Renal cortex interstitium (tissue), 11 donors: Measurements from ENCODE around the gene TMEM178B. TPM values are rescaled to one million over a fixed set of nuclear protein-coding genes. Genes with fewer than 3 reads are reported as not detected.
A peak's percentile ranks its signal among the peaks of the same experiment; 100 is the strongest.

Experiments used
- DNase-seq, 11 donors: peaks; one replicate each; pipeline ENCODE4 v3.0.0-alpha.2; 2013; ENCODE audit warnings: low read depth in 9 of 11, low spot score in 4 of 11; ENCODE audit errors: extremely low read depth in 1 of 11
- polyA plus RNA-seq, 3 donors: library from polyadenylated mRNA; unstranded; fragments of 120-200 nt; gene quantifications; one replicate each; pipeline ENCODE4 v1.2.1, GENCODE V29; 2013; ENCODE audit not compliant: insufficient read length in 3 of 3

Gene TMEM178B
- polyA plus RNA-seq, 3 donors: 0.27 to 0.39 (median 0.36) TPM

DNA sequence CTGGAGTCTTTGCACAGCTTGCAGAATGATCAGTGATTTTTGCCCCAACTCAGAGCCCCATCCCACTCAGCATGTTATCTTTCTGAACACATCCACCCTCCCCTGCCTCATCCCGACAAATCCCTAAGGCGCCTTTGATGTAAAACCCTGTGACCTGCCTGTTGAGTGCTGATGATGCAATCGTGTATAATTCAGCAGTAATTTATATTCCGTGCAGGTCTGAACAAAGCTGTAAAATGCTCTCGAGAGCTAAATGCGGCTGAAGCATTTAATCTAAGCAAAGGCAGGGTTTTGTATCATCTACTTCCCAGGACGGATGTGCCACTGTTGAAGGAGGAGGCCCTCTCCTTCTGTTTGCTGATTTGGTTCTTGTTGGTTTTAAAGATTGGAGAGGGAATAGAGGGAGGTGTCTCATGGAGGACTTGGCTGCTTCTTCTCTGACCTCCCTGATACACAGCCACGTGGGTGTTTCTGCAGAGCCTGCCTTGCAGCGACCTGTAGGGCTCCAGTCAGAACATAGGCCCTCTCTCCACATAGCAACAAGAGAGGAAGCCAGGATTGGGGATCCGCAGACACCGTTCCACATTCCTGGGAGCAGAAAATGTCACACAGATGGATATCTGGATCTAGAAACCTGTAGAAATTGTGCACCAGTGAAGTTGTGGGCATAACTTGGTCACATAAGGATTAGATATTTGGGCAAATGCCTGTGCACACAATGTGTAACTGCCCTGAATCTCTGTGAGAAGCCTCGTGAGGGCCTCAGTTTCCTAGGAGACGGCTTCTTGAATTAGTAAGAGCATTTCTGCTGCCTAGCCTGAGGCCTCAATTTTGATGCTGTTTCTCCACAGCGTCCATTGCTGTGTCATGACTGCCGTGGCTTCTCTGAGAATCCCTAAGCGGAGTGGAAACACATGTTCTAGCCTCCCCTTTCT lies 387.2 kb downstream of the TMEM178B start:
- DNase-seq: no peak

DNA sequence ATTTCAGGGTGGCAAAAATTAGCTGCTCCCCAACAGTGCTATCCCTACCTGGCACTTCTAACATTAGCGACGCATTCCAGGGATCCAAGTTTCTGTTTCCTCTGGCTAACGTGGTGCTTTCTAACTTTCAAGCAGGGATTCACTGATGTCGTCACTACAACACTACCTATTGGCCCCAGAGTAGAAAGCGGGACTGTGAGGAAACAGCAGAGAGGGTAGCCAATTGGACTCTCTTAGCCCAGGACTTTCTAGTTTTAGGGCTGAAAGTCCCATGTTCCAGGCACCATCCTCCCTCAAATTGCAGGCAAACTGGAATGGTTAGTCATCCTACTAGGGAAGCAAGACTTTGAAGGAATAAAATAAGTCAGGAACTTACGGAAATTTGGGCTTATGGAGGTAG lies 388.1 kb downstream of the TMEM178B start:
- no peak for DNase-seq

DNA sequence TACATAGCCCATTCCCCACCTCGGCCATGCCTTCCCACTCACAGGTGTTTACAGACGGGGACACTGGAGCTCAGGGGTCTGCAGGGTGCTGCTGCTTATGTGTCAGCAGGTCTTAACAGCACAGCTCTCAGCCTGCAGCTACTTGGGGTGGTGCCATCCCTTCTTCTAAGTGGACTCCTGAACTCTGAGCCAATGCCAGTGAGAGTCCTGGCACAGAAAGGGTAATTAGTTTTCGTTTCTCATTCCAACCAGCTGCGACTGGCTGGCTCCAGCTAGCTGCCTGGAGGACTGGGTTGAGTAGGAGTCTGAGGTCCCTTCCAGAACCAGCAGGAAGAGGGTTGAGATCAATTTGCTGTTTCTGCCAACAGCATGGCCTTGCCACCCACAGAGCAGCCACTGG lies 389.1 kb downstream of the TMEM178B start:
- DNase-seq: no peak

DNA sequence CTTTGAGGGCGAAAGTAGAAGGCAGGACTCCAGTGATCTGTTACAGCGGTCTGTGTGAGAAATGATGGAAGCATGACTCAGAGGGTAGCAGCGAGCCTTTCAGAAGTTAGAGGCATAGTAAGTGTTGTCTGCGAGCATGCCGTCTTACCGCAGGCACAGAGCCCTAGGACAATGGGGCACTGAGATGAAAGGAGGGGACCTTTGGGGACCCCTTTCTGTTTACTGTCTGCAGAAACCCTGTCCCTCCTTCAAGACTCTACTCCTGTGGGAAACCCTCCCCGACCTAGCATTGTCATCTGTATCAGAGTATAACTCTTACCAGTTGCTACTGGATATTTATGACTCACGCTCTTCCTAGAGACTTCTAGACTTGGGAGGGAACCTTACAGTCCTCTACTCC lies 390.1 kb downstream of the TMEM178B start:
- DNase-seq: no peak

DNA sequence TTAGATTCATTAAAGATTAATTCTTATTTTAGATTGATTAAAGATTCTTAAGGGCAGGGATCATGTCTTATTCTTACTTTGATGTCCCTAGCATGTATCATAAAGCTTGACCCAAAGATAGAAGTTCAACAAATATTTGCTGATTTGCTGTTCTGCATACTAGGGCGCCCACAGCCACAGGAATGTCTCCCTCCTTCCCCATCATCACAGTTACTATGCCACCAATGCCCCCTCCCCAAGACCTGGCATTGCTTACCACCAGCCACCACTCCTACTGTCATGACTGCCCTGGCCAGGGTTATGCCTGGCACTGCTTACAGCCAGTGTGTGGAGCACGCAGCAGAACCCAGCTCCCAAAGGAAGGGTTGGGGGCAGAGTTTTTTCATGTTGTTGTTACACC lies 390.7 kb downstream of the TMEM178B start:
- no peak for DNase-seq

DNA sequence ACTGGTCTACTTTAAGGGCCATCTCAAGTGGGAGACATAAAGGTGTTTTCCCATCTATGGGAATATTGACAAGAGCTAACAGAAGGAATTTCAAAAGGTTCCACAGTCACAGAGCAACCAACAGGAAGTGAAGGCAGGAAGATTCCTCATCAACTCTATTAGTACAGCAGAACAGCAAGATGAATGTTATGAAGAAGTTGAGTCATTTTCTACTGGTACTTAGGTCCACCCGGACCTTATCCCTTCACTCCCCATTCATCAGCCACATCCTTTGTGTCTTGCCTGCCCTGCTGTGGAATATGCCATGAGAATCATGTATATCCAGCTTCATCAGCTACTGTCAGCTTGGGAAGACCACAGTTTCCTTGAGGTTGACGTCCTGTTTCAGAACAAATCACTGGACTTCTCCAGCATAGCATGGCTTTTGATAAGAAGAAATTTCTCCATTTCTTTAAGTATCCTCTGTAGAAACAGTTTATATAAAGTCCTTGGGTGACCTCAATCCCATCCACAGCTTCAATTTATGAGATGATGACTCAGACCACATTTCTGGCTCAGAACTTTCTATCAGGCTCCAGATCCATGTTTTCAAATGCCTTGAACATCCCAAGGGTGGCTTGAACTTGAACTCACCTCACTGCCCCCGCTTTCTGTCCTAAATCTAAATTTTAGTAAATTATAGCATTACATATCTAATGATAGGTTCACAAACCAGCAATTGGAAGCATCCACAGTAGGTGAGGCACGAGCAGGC lies 392.5 kb downstream of the TMEM178B start:
- DNase-seq: no peak

DNA sequence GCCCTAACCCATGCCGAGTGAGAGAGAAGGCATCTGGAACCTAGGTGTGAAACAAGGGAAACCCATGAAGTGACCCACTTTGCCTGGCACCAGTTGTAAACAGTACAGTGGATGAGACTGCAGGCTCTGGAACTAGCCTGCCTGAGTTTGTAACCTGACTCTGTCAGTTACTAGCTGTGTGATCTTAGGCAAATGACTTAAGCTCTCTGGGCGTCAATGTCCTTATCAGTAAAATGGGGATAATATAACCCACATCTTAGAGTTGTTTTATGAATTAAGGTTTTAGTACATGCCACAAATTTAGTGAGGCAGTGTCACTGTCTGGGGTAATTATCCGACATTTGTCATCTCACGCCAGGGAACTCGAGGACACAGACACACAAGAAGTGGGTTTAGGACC lies 394.5 kb downstream of the TMEM178B start:
- DNase-seq: no peak

DNA sequence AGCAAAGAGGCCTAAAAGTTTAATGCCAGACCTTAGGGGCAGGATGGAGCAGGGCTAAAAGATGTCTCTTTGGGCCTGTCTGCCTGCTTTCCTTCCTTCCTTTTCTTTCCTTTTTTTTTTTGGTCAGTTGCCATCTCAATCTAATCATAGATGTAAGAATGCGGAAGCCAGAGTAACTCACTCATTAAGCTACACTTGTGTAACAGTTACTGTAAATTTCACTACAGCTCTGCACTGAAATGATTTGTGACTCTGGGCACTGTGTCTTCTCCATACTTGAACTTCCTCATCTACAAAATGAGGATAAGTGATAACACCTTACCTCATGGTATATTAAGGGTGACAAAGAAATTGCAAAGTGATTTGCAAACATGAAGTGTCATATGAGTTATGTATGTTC lies 401.8 kb downstream of the TMEM178B start:
- DNase-seq: no peak

DNA sequence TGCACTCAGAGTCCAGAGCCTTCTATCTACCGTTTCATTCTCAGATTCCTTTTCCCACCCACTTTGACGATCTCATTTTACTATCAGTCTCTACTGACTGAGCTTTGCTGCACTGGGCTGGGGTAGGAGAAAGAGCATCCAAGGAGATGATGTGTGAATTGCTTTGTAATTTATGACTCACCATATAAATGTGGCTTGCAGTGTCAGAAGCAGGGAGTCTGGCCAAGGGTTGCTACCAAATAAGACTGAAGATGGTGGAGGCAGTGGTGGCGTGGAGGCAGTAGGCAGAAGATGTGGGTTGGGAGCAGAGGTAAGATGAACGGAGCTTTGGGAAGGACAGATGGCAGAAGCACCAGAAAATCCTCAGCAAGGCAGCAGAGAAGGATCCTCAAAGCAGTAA lies 404.0 kb downstream of the TMEM178B start:
- no peak for DNase-seq

DNA sequence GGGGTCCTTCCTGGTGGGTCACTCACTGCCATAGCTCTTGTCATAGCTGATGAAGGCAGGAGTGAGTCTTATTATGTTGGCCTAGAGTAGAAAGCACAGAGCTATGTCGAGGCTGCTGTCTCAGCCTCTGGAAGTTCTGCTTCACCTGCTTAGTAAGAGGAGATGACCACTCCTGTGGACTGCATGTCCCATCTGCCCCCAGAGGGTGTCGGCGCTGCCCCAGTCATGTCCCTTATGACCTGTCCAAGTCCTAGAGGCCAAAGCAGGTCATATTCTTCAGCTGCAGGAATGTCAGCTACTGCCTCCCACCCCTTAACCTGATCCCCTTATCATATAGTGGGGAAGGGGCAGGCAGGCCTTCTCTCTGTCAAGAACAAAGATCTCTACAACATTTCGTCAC lies 405.0 kb downstream of the TMEM178B start:
- DNase-seq: no peak

DNA sequence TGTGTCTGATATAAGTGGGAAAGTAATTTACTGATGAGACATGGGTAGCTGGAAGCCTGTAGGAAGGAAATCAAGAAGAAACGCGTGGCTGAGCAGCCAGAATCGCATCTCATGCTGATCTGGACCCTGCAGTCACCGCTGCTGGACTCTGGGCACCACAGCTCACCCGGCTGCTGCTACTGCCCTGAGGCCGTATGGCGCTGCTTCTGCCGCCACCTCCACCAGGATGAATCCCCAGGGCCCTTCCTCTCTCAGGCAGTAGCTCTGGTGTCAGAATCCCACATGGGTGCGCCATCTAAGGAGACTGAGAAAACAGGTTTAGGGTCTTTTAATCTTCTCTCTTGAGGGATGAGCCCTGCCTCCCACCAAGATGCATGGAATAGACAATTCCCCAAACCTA lies 407.1 kb downstream of the TMEM178B start:
- DNase-seq: no peak

DNA sequence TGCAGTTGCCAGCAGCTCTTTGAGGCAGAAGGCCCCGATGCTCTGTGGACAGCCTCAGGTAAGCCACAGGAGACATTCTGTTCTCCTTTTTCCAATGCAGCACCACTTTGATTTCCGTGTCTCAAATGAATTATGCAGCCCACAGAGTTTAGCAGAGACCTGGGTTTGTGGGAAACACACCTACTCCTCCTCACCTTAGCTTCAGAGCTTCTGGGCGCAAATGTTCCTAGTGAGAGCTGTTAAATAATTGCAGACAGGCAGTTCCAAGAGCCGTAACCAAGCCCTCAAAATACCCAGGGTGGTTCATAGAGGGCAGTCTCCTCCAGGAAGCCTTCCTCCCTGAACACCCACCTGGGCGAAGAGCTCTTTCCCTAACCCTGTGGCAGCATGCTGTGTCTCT lies 408.1 kb downstream of the TMEM178B start:
- DNase-seq: no peak

DNA sequence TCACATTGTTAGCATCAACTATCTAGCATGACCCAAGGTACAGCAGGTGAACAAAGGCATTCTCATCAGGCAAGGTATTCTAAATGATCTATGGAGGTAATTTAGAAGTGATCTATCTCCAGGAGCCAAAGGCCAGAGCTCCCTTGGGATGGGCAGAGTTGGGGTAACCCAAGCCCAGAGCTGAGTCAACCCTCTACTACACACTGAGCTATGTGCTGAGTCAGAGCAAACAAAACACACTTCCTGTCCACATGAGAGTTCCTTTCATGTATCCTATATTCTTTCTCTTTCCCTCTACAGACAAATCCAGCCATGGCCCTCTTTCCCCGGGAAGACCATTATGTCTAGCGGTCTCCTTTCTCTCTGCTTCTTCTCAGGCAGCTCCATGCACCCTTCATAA lies 409.2 kb downstream of the TMEM178B start:
- no peak for DNase-seq

DNA sequence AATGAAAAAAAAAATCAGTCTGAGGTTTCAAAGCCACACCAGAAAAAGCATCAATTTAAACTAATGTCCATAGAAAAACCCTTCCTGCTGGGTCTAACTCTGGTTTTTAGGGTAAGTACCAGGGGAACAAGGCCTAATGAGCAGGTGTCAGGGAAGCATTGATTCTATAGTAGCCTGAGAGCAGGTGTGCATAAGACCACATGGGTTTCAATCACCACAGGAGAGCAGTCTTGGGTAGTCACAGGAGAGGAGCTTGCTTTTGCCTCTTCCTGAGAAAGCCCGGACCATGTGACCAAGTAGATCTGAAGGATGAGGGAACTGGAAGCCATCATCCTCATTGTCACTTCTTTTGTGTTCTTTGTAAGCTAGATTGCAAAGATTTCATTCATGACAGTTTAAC lies 411.0 kb downstream of the TMEM178B start:
- no peak for DNase-seq

DNA sequence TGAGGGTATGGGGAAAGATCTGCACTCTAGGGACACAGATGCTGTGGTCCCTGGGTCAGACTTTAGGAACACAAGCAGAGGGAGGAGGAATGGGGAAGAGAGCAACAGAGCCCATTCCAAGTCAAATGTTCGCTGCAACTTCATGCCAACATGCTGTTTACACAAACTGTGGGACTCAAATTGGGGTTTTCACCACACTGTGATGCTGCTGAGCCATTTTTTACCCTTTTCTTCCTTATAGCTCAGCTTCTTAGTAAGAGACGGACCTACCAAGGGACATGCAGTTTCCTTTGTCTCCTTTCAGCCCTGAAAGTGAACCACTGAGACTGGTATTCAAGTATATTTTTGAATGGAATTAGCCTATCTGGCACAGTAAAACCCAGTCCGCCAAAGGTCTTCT lies 413.1 kb downstream of the TMEM178B start:
- no peak for DNase-seq

DNA sequence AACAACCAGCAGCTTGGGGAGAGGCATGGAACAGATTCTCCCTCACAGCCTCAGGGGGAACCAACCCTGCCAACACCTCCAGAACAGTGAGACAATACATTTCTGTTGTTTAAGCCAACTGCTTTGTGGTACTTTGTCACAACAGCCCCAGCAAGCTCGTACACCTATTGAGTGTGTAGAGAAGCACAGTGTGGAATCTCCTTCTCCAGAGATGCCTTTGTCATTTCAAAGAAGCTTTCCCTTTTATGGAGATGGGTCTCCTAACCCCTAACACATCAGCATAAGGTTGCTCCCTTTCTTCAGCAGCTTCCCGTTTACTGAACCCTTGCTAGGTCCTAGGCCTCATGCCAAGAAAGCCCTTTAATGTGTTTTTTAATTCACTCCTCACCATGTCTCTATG lies 416.6 kb downstream of the TMEM178B start:
- no peak for DNase-seq

DNA sequence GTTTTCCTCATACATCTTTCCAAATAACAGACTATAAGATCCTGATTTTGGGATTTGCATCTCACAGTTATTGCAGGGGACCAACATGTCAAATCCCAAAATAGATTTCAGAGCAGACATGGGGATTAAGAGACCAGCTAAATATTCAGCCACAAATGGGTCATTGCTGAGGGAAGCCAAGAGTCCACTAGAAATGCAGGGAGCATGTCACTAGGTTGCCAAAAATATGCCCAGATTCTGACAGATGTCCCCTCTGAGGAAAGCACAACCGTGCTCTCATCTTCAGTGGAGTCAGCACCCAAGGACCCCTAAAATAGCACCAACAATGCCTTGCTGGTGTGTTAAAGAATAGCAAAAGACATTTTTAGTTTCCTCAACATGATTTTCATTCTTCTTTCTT lies 421.2 kb downstream of the TMEM178B start:
- no peak for DNase-seq

DNA sequence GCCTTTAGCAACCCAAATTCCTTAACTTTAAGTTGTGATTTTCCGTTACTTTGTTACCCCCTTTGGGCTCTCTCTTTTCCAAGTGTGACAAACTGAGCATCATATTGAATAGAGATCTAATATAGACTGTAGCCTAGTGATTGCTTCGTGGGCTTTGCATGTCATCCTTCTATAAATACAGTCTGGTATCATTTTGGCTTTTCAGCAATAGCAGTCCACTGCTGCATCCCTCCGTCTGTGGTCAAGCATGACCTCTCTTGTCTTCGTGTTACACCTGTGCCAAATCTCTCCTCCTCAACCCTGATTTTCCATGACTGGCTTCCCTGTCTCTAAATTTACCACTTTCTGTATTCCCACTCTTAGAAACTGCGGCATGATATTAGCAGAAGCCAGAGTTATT lies 423.5 kb downstream of the TMEM178B start:
- no peak for DNase-seq

DNA sequence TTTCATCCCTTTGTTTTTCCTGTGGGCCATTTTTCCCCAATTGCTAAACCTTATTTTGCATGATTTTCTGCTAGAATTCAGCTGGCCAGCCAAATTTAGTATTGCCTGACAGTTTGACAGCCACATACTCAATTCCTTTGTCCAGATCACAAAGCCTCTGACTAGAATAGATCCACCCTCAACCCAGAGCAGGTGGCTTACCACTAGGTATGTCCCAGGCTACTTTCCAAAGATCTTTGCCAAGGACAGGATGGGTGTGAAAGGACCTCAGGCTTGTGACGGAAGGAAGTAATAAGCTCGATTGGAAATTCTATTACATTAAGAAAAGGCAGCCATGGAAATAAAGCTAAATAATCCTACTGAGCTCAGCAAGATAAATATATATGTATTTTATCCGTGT lies 426.7 kb downstream of the TMEM178B start:
- no peak for DNase-seq

DNA sequence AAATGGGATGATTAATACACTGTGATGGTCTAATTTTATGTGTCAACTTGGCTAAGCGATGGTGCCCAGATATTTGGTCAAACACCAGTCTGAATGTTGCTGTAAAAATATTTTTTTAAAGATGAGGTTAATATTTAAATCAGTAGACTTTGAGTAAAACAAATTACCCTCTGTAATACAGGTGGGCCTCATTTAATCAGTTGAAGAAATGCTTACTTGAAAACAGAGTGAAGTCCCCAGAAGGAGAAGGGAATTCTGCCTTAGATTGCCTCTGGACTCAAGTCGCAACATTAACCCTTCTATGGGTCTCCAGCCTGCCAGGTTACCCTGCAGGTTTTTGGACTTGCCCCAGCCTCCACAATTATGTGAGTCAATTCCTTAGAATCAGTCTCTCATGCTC lies 427.6 kb downstream of the TMEM178B start:
- no peak for DNase-seq

DNA sequence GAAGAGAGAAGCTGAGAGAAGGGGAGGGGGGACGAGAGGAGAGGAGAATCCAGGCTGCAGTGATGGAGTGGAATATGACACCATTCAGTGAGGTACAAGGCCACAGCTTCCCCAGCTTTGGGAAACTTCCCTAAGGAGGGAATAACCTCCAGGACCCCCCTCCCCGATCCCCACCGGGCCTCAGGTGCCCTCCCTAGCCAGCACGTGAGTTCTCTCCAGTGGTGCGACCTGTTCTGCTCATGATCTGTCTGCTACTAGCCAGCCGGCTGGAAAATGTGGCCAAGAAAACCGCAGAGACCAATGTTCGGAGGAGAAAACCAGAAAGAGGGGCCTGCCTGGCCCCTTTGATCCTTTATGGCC lies 437.4 kb downstream of the TMEM178B start:
- DNase-seq: peak in 2 of 11 donors; percentile 1 to 4
